Brain microvascular endothelial cell (primary cell): ENCODE measurements around the gene PTPRN2.

ENCODE experiments used
- DNase-seq: peaks from one replicate; pipeline ENCODE4 v3.0.0-alpha.2; 2020
- H3K27ac ChIP-seq: fragments of 250-450 bp; sonication (Bioruptor Pico); 2 replicates; pipeline ENCODE4 v1.5.1; 2020; ENCODE audit warnings: mild to moderate bottlenecking, moderate library complexity
- H3K27me3 ChIP-seq: fragments of 250-450 bp; sonication (Bioruptor Pico); replicated peaks from 2 replicates; pipeline ENCODE4 v1.5.1; 2020; ENCODE audit warnings: mild to moderate bottlenecking
- H3K36me3 ChIP-seq: fragments of 250-450 bp; sonication (Bioruptor Pico); replicated peaks from 2 replicates; pipeline ENCODE4 v1.5.1; 2020; ENCODE audit warnings: mild to moderate bottlenecking
- H3K4me3 ChIP-seq: 2 replicates; pipeline ENCODE4 v1.5.1; 2011; ENCODE audit warnings: low read depth, mild to moderate bottlenecking, control low read depth, low read length, moderate library complexity
- in situ Hi-C: cut with HindIII; loops from 2 replicates; pipeline ENCODE4 v1.10.0; 2017; ENCODE audit warnings: low sequenced_read_pairs, low pct_ligation_motif_present
- TF ChIP-seq, protein P1 (sequence below): IDR thresholded peaks from 2 replicates; pipeline ENCODE4 v1.5.1; 2011; ENCODE audit warnings: low read depth, mild to moderate bottlenecking, moderate library complexity, low read length, control low read depth, inconsistent platforms; ENCODE audit errors: missing control alignments

PTPRN2 gene

GRCh38 chr7:158236400-158236799, 351.2 kb downstream of the PTPRN2 start:
- no peaks in the 10 kb centered on the region for H3K27me3 ChIP-seq
- no peaks in the 10 kb centered on the region for H3K36me3 ChIP-seq
- no peak overlapping the region for H3K27ac ChIP-seq
- DNase-seq: no peak
- TF ChIP-seq, protein P1, sequence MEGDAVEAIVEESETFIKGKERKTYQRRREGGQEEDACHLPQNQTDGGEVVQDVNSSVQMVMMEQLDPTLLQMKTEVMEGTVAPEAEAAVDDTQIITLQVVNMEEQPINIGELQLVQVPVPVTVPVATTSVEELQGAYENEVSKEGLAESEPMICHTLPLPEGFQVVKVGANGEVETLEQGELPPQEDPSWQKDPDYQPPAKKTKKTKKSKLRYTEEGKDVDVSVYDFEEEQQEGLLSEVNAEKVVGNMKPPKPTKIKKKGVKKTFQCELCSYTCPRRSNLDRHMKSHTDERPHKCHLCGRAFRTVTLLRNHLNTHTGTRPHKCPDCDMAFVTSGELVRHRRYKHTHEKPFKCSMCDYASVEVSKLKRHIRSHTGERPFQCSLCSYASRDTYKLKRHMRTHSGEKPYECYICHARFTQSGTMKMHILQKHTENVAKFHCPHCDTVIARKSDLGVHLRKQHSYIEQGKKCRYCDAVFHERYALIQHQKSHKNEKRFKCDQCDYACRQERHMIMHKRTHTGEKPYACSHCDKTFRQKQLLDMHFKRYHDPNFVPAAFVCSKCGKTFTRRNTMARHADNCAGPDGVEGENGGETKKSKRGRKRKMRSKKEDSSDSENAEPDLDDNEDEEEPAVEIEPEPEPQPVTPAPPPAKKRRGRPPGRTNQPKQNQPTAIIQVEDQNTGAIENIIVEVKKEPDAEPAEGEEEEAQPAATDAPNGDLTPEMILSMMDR: no peak
- in situ Hi-C loops: no loop called here
- no peak overlapping the region for H3K4me3 ChIP-seq

- Histone ChIP-seq H3K27ac (no peak overlapping the region), H3K27me3 (no peaks in the 10 kb centered on the region), H3K4me3 (no peak overlapping the region), H3K36me3 (no peaks in the 10 kb centered on the region)
- no peak for DNase-seq
- TF ChIP-seq, protein P1: no peak
- in situ Hi-C loops: no loop called here
Observed at GRCh38 chr7:158235862-158236261, 351.8 kb downstream of the PTPRN2 start.

DNA sequence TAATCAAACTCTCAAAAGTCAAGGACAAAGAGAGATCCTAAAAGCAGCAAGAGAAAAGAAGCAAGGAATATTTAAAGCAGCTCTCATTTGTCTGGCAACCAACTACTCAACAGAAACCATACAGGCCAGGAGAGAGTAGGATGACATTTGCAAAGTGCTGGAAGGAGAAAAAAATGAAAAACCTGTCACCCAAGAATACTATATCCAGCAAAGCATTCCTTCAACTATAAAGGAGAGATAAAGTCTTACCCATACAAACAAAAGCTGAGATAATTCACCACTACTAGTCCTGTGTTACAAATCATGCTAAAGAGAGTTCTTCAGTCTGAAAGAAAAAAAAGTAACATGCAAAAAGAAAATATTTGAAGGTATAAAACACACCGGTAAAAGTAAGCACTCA, 357.7 kb downstream of the PTPRN2 start:
- TF ChIP-seq, protein P1: no peak
- no peak for DNase-seq
- in situ Hi-C loops: no loop called here
- H3K27ac ChIP-seq: no peak overlapping the region
- no peak overlapping the region for H3K4me3 ChIP-seq
- no peaks in the 10 kb centered on the region for H3K36me3 ChIP-seq
- no peaks in the 10 kb centered on the region for H3K27me3 ChIP-seq

- Histone ChIP-seq H3K4me3 (no peak overlapping the region), H3K36me3 (no peaks in the 10 kb centered on the region), H3K27me3 (no peaks in the 10 kb centered on the region), H3K27ac (no peak overlapping the region)
- in situ Hi-C loops: no loop called here
- TF ChIP-seq, protein P1: no peak
- DNase-seq: no peak
Observed at GRCh38 chr7:158228986-158229385, 358.6 kb downstream of the PTPRN2 start.

- no peak for DNase-seq
- in situ Hi-C loops: no loop called here
- H3K27me3 ChIP-seq: no peaks in the 10 kb centered on the region
- no peak overlapping the region for H3K4me3 ChIP-seq
- TF ChIP-seq, protein P1: no peak
- no peaks in the 10 kb centered on the region for H3K36me3 ChIP-seq
- no peak overlapping the region for H3K27ac ChIP-seq
Observed at GRCh38 chr7:158228131-158228530, 359.5 kb downstream of the PTPRN2 start.

- no peak for DNase-seq
- Histone ChIP-seq H3K36me3 (no peaks in the 10 kb centered on the region), H3K27me3 (no peaks in the 10 kb centered on the region), H3K4me3 (no peak overlapping the region), H3K27ac (no peak overlapping the region)
- in situ Hi-C loops: no loop called here
- TF ChIP-seq, protein P1: no peak
Observed at GRCh38 chr7:158227258-158227984, 360.2 kb downstream of the PTPRN2 start.
